Measurements from ENCODE around the gene MLST8.

Gene MLST8

DNA sequence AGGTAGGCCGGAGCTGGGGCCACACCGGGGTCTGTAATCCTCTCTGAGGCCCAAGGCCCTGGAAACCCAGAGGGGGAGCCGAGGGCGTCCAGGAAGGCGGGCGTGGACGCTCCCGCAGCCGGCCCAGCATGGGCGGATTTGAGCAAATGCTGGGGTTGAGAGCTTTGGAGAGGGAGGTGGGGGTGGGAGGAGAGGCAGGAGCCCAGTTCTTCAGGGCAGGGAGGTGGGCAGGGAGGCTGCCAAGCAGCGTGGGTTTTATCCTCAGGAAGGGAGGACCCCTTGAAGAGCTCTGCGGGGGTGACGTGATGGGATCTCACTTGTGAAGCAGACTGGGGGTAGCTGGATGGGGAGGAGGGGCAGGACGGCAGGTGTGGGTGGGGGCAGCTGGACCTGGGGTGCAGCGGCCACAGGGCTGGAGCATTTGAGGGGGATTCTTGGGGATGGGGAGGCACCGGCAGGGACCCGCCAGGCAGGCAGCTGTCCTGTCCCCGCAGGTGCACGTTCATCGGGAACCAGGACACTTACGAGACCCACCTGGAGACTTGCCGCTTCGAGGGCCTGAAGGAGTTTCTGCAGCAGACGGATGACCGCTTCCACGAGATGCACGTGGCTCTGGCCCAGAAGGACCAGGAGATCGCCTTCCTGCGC, 32.4 kb upstream of the MLST8 start:
- no peak for DNase-seq (ENCODE audit: extremely low spot score)
- ChIA-PET CTCF (no interaction called here), POLR2A (interaction anchor here (0.6 to 3.1 kb wide), 3 partner anchors 17 to 347 kb away, joined by 3 to 12 read pairs (median 3); partner anchors contain the start of genes AMDHD2 and TRAF7)
- no peak for TF ChIP-seq CTCF (IDR thresholded peaks at IDR 0.05; ENCODE audit: control extremely low read depth, extremely low read depth, low read depth, missing control alignments)

- CTCF ChIA-PET: no interaction called here
- TF ChIP-seq CTCF (IDR thresholded peaks at IDR 0.05; ENCODE audit: control extremely low read depth, extremely low read depth, low read depth, missing control alignments): no peak
- POLR2A ChIA-PET: interaction anchor here (3.1 kb wide), 1 partner anchor 18 kb away, joined by 12 read pairs; the partner anchor contains the start of gene TRAF7
- no peak for DNase-seq (ENCODE audit: extremely low spot score)
Measured at GRCh38 chr16:2173366-2173765, 31.9 kb upstream of the MLST8 start.

GRCh38 chr16:2173916-2174315, 31.3 kb upstream of the MLST8 start:
- POLR2A ChIA-PET: interaction anchor here (3.1 kb wide), 1 partner anchor 18 kb away, joined by 12 read pairs; the partner anchor contains the start of gene TRAF7

GRCh38 chr16:2174396-2175131, 30.7 kb upstream of the MLST8 start:
- POLR2A ChIA-PET: interaction anchor here (1.0 to 3.1 kb wide), 2 partner anchors 19 kb away, joined by 3 to 12 read pairs; partner anchors contain the start of gene TRAF7

More at GRCh38 chr16:2173916-2174315, 31.3 kb upstream of the MLST8 start:
- DNase-seq (ENCODE audit: extremely low spot score): no peak
- TF ChIP-seq CTCF (IDR thresholded peaks at IDR 0.05; ENCODE audit: control extremely low read depth, extremely low read depth, low read depth, missing control alignments): no peak
- CTCF ChIA-PET: no interaction called here

GRCh38 chr16:2175454-2175853, 29.8 kb upstream of the MLST8 start:
- no peak for TF ChIP-seq CTCF (IDR thresholded peaks at IDR 0.05; ENCODE audit: control extremely low read depth, extremely low read depth, low read depth, missing control alignments)
- no peak for DNase-seq (ENCODE audit: extremely low spot score)
- ChIA-PET CTCF (no interaction called here), POLR2A (interaction anchor here (1.0 kb wide), 1 partner anchor 20 kb away, joined by 3 read pairs; the partner anchor contains the start of gene TRAF7)

More at GRCh38 chr16:2174396-2175131, 30.7 kb upstream of the MLST8 start:
- TF ChIP-seq CTCF (IDR thresholded peaks at IDR 0.05; ENCODE audit: control extremely low read depth, extremely low read depth, low read depth, missing control alignments): no peak
- CTCF ChIA-PET: no interaction called here
- DNase-seq (ENCODE audit: extremely low spot score): no peak

GRCh38 chr16:2176047-2176446, 29.2 kb upstream of the MLST8 start:
- no peak for DNase-seq (ENCODE audit: extremely low spot score)
- TF ChIP-seq CTCF (IDR thresholded peaks at IDR 0.05; ENCODE audit: control extremely low read depth, extremely low read depth, low read depth, missing control alignments): no peak
- CTCF ChIA-PET: no interaction called here
- POLR2A ChIA-PET: no interaction called here
